ENCODE results near the gene GOLGA2. TPM values are rescaled to one million over a fixed set of nuclear protein-coding genes. Genes with fewer than 3 reads are reported as not detected.

Gene GOLGA2
- total RNA-seq, 2 experiments from 2014 or later = 28.2 to 58.2 TPM

DNA sequence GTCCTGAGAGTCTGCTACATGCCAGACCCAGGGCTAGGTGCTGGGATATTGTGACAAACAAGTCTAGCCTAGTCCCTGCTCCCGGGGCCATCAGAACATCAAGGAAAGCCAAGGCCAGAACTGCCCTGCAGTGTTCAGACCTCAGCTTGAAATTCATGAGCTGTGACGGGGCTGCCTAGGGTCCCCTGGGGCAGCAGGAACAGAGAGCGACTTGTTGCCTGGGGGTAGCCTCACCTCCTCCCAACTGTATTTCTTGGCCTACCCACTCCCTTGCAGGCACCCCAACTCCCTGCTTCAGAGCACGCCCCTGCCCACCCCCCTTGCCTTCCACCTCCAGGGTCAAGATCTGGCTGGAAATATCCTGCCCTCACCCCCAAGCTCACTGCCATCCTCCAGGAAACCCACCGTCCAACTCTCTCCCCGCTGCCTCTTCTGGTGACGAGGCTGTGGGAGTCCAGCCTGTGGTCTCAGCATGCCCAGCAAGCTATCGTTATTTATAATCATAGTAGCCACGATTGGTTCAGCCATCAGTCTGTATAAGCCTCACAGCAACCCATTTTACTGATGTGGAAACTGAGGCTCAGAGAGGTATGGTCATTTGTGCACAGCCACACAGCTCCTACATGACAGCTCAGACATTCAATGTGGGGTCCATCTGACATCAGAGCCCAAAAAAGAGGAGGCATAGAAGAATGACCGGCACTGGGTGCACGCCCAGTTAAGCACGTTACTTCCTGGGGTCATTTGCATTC is 61.9 kb downstream of the GOLGA2 start:
- Histone ChIP-seq H3K9me2 (ENCODE audit: insufficient read depth, low read length) (no peaks in the 10 kb centered on the region), H3K27ac (ENCODE audit: low read depth, low read length, poor library complexity, severe bottlenecking) (no peak overlapping the region), H2AFZ (ENCODE audit: low read length) (no peak overlapping the region), H4K20me1 (ENCODE audit: insufficient read depth, low read length) (no peaks in the 10 kb centered on the region), H3K4me2 (ENCODE audit: low read length) (no peak overlapping the region), H3K4me1 (ENCODE audit: insufficient read depth, low read length, poor library complexity, severe bottlenecking) (peaks cover 8% of the 10 kb centered on the region), H3K36me3 (ENCODE audit: insufficient read depth, low read length) (no peaks in the 10 kb centered on the region), H3K4me3 (ENCODE audit: low read depth, low read length, poor library complexity, severe bottlenecking) (no peak overlapping the region), H3K9me3 (ENCODE audit: low read length) (no peaks in the 10 kb centered on the region), H3K79me2 (ENCODE audit: insufficient read depth, low read depth, low read length) (no peaks in the 10 kb centered on the region)
- TF ChIP-seq EZH2phosphoT487 (IDR thresholded peaks at IDR 0.05; ENCODE audit: borderline replicate concordance, low read depth, low read length) = no peak
- no peak for TF ChIP-seq CTCF (conservative IDR thresholded peaks at IDR 0.05; ENCODE audit: low read length)
- ChIA-PET POLR2A (no interaction called here), CTCF (ENCODE audit: unreplicated experiment) (interaction anchor here (0.6 kb wide), 1 partner anchor 14 kb away, joined by 3 read pairs; no protein-coding TSS in a partner anchor)
- intact Hi-C loops (cut with micrococcal nuclease; ENCODE audit: unreplicated experiment) = no loop called here
- no peak for DNase-seq (ENCODE audit: low spot score)
- BruUV-seq (replicated peaks) = no TSS peak

- no peaks in the 10 kb centered on the region for H3K9me2 ChIP-seq (ENCODE audit: insufficient read depth, low read length)
- no peak overlapping the region for H3K4me3 ChIP-seq (ENCODE audit: low read depth, low read length, poor library complexity, severe bottlenecking)
- H3K4me1 ChIP-seq (ENCODE audit: insufficient read depth, low read length, poor library complexity, severe bottlenecking) = no peaks in the 10 kb centered on the region
- ChIA-PET CTCF (ENCODE audit: unreplicated experiment) (no interaction called here), POLR2A (interaction anchor here (0.6 kb wide), 1 partner anchor 951 kb away, joined by 4 read pairs; no protein-coding TSS in a partner anchor)
- H3K9me3 ChIP-seq (ENCODE audit: low read length) = no peaks in the 10 kb centered on the region
- H3K27ac ChIP-seq (ENCODE audit: low read depth, low read length, poor library complexity, severe bottlenecking) = no peak overlapping the region
- intact Hi-C loops (cut with micrococcal nuclease; ENCODE audit: unreplicated experiment) = no loop called here
- no peaks in the 10 kb centered on the region for H3K79me2 ChIP-seq (ENCODE audit: insufficient read depth, low read depth, low read length)
- H3K4me2 ChIP-seq (ENCODE audit: low read length) = no peak overlapping the region
- DNase-seq (ENCODE audit: low spot score) = no peak
- no peaks in the 10 kb centered on the region for H4K20me1 ChIP-seq (ENCODE audit: insufficient read depth, low read length)
- H3K36me3 ChIP-seq (ENCODE audit: insufficient read depth, low read length) = no peaks in the 10 kb centered on the region
- no peak for TF ChIP-seq CTCF (conservative IDR thresholded peaks at IDR 0.05; ENCODE audit: low read length)
- no peak for TF ChIP-seq EZH2phosphoT487 (IDR thresholded peaks at IDR 0.05; ENCODE audit: borderline replicate concordance, low read depth, low read length)
- H2AFZ ChIP-seq (ENCODE audit: low read length) = no peak overlapping the region
- BruUV-seq (replicated peaks) = no TSS peak
These were observed 63.9 kb downstream of the GOLGA2 start for GRCh38 chr9:128211981-128212281.

- Histone ChIP-seq H3K79me2 (ENCODE audit: insufficient read depth, low read depth, low read length) (no peaks in the 10 kb centered on the region), H3K4me1 (ENCODE audit: insufficient read depth, low read length, poor library complexity, severe bottlenecking) (no peaks in the 10 kb centered on the region), H3K9me3 (ENCODE audit: low read length) (no peaks in the 10 kb centered on the region), H3K4me3 (ENCODE audit: low read depth, low read length, poor library complexity, severe bottlenecking) (no peak overlapping the region), H3K27ac (ENCODE audit: low read depth, low read length, poor library complexity, severe bottlenecking) (no peak overlapping the region), H3K36me3 (ENCODE audit: insufficient read depth, low read length) (no peaks in the 10 kb centered on the region), H3K4me2 (ENCODE audit: low read length) (no peak overlapping the region), H4K20me1 (ENCODE audit: insufficient read depth, low read length) (no peaks in the 10 kb centered on the region), H2AFZ (ENCODE audit: low read length) (no peak overlapping the region), H3K9me2 (ENCODE audit: insufficient read depth, low read length) (no peaks in the 10 kb centered on the region)
- CTCF ChIA-PET (ENCODE audit: unreplicated experiment) = no interaction called here
- POLR2A ChIA-PET = interaction anchor here (0.6 kb wide), 1 partner anchor 951 kb away, joined by 4 read pairs; no protein-coding TSS in a partner anchor
- DNase-seq (ENCODE audit: low spot score) = no peak
- intact Hi-C loops (cut with micrococcal nuclease; ENCODE audit: unreplicated experiment) = no loop called here
- no TSS peak for BruUV-seq (replicated peaks)
- TF ChIP-seq CTCF (conservative IDR thresholded peaks at IDR 0.05; ENCODE audit: low read length) = no peak
- no peak for TF ChIP-seq EZH2phosphoT487 (IDR thresholded peaks at IDR 0.05; ENCODE audit: borderline replicate concordance, low read depth, low read length)
These were observed 64.4 kb downstream of the GOLGA2 start for GRCh38 chr9:128211186-128211980.

All from OCI-LY7 (cell line).